Stimulated activated memory B cell treated with anti-CD40 and anti-IgM and Interleukin-4, amounts not matched to agents 10 μg/mL and 1 μg/mL and 100 μg/mL, for 72 hours (primary cell): ENCODE measurements around the gene RPA1.
"Not testable (repeated sequence)": the region's sequence is repeated elsewhere in the genome, so short reads cannot be mapped to it uniquely, and the experiment has no call there.

Source experiments
- ATAC-seq: fragments of 150-1000 bp; cut with Tn5 transposase; 2 replicates; pipeline ENCODE4 v1.10.0; 2021
- H3K27ac Mint-ChIP-seq: one replicate; pipeline ENCODE4 v1.8.0; 2022; ENCODE audit warnings: mild to moderate bottlenecking, mixed read lengths
- H3K27me3 Mint-ChIP-seq: one replicate; pipeline ENCODE4 v1.8.0; 2022; ENCODE audit warnings: mixed read lengths
- H3K36me3 Mint-ChIP-seq: one replicate; pipeline ENCODE4 v1.8.0; 2022; ENCODE audit warnings: mixed read lengths
- H3K4me1 Mint-ChIP-seq: one replicate; pipeline ENCODE4 v1.8.0; 2022; ENCODE audit warnings: mixed read lengths
- H3K4me3 Mint-ChIP-seq: one replicate; pipeline ENCODE4 v1.8.0; 2022; ENCODE audit warnings: mild to moderate bottlenecking, moderate library complexity, mixed read lengths
- H3K9me3 Mint-ChIP-seq: one replicate; pipeline ENCODE4 v1.8.0; 2022; ENCODE audit warnings: mixed read lengths

Gene RPA1

GRCh38 chr17:1829592-1830257 is at the start of gene RPA1, which contains the start of gene SMYD4:
RPA1 (plus strand) TSS chr17:1830005; CDS start chr17:1830094, 89 bp downstream.
SMYD4 (minus strand) TSS chr17:1829902; CDS start chr17:1827994, 1,908 bp downstream.
- peak within 1 kb of the TSS; percentile 88 for H3K4me3 Mint-ChIP-seq
- no peaks in the 10 kb centered on the region for H3K9me3 Mint-ChIP-seq
- peak; percentile 98 for ATAC-seq
- H3K4me1 Mint-ChIP-seq = peaks cover 54% of the 10 kb centered on the region
- H3K36me3 Mint-ChIP-seq = peaks cover 28% of the 10 kb centered on the region
- no peaks in the 10 kb centered on the region for H3K27me3 Mint-ChIP-seq
- peak within 1 kb of the TSS; percentile 78 for H3K27ac Mint-ChIP-seq

- Mint-ChIP-seq H3K9me3 (no peaks in the 10 kb centered on the region), H3K27me3 (no peaks in the 10 kb centered on the region), H3K36me3 (peaks cover 41% of the 10 kb centered on the region), H3K4me3 (no peak overlapping the region), H3K27ac (peak overlapping the region; percentile 94), H3K4me1 (peaks cover 26% of the 10 kb centered on the region)
- ATAC-seq = no peak
These were observed 47.6 kb upstream of the RPA1 start for GRCh38 chr17:1782171-1782567.

GRCh38 chr17:1783271-1783670 is 46.5 kb upstream of the RPA1 start:
- H3K36me3 Mint-ChIP-seq = peaks cover 37% of the 10 kb centered on the region
- peak overlapping the region; percentile 94 for H3K27ac Mint-ChIP-seq
- H3K4me3 Mint-ChIP-seq = peak overlapping the region; percentile 37
- no peaks in the 10 kb centered on the region for H3K9me3 Mint-ChIP-seq
- peak; percentile 75 for ATAC-seq
- no peaks in the 10 kb centered on the region for H3K27me3 Mint-ChIP-seq
- H3K4me1 Mint-ChIP-seq = peaks cover 26% of the 10 kb centered on the region

GRCh38 chr17:1783834-1784611 is 45.8 kb upstream of the RPA1 start:
- Mint-ChIP-seq H3K4me3 (peak overlapping the region; percentile 37), H3K27ac (peak overlapping the region; percentile 94), H3K36me3 (peaks cover 33% of the 10 kb centered on the region), H3K4me1 (peaks cover 26% of the 10 kb centered on the region), H3K27me3 (no peaks in the 10 kb centered on the region), H3K9me3 (no peaks in the 10 kb centered on the region)
- peak; percentile 91 for ATAC-seq

GRCh38 chr17:1785930-1786329 is 43.9 kb upstream of the RPA1 start:
- Mint-ChIP-seq H3K27me3 (no peaks in the 10 kb centered on the region), H3K4me1 (peaks cover 26% of the 10 kb centered on the region), H3K9me3 (no peaks in the 10 kb centered on the region), H3K4me3 (no peak overlapping the region), H3K27ac (peak overlapping the region; percentile 22), H3K36me3 (peaks cover 33% of the 10 kb centered on the region)
- ATAC-seq = no peak

GRCh38 chr17:1786708-1787107 is 43.1 kb upstream of the RPA1 start:
- peaks cover 33% of the 10 kb centered on the region for H3K36me3 Mint-ChIP-seq
- peaks cover 26% of the 10 kb centered on the region for H3K4me1 Mint-ChIP-seq
- H3K27ac Mint-ChIP-seq = no peak overlapping the region
- H3K4me3 Mint-ChIP-seq = no peak overlapping the region
- no peaks in the 10 kb centered on the region for H3K9me3 Mint-ChIP-seq
- no peak for ATAC-seq
- H3K27me3 Mint-ChIP-seq = no peaks in the 10 kb centered on the region

- H3K27me3 Mint-ChIP-seq = no peaks in the 10 kb centered on the region
- H3K4me3 Mint-ChIP-seq = no peak overlapping the region
- no peak overlapping the region for H3K27ac Mint-ChIP-seq
- no peaks in the 10 kb centered on the region for H3K9me3 Mint-ChIP-seq
- H3K4me1 Mint-ChIP-seq = peaks cover 20% of the 10 kb centered on the region
- no peak for ATAC-seq
- H3K36me3 Mint-ChIP-seq = peaks cover 26% of the 10 kb centered on the region
These were observed 42.4 kb upstream of the RPA1 start for GRCh38 chr17:1787301-1787902.

- no peaks in the 10 kb centered on the region for H3K9me3 Mint-ChIP-seq
- peaks cover 21% of the 10 kb centered on the region for H3K36me3 Mint-ChIP-seq
- no peaks in the 10 kb centered on the region for H3K4me1 Mint-ChIP-seq
- no peak overlapping the region for H3K27ac Mint-ChIP-seq
- no peaks in the 10 kb centered on the region for H3K27me3 Mint-ChIP-seq
- no peak overlapping the region for H3K4me3 Mint-ChIP-seq
- ATAC-seq = no peak
These were observed 39.9 kb upstream of the RPA1 start for GRCh38 chr17:1789936-1790335.

GRCh38 chr17:1792495-1793446 is 37.0 kb upstream of the RPA1 start:
- H3K4me1 Mint-ChIP-seq = peaks cover 9% of the 10 kb centered on the region
- no peaks in the 10 kb centered on the region for H3K27me3 Mint-ChIP-seq
- no peaks in the 10 kb centered on the region for H3K9me3 Mint-ChIP-seq
- no peak for ATAC-seq
- H3K36me3 Mint-ChIP-seq = peaks cover 16% of the 10 kb centered on the region
- H3K27ac Mint-ChIP-seq = no peak overlapping the region
- no peak overlapping the region for H3K4me3 Mint-ChIP-seq

- H3K4me3 Mint-ChIP-seq = no peak overlapping the region
- H3K4me1 Mint-ChIP-seq = peaks cover 9% of the 10 kb centered on the region
- no peaks in the 10 kb centered on the region for H3K27me3 Mint-ChIP-seq
- no peaks in the 10 kb centered on the region for H3K9me3 Mint-ChIP-seq
- peaks cover 16% of the 10 kb centered on the region for H3K36me3 Mint-ChIP-seq
- H3K27ac Mint-ChIP-seq = no peak overlapping the region
- no peak for ATAC-seq
These were observed 36.4 kb upstream of the RPA1 start for GRCh38 chr17:1793447-1793806.

GRCh38 chr17:1796800-1797199 is 33.0 kb upstream of the RPA1 start:
- ATAC-seq = no peak
- peaks cover 9% of the 10 kb centered on the region for H3K4me1 Mint-ChIP-seq
- H3K36me3 Mint-ChIP-seq = peaks cover 24% of the 10 kb centered on the region
- no peak overlapping the region for H3K4me3 Mint-ChIP-seq
- no peaks in the 10 kb centered on the region for H3K27me3 Mint-ChIP-seq
- H3K9me3 Mint-ChIP-seq = no peaks in the 10 kb centered on the region
- peak overlapping the region; percentile 12 for H3K27ac Mint-ChIP-seq

- peak overlapping the region; percentile 12 for H3K27ac Mint-ChIP-seq
- peaks cover 24% of the 10 kb centered on the region for H3K36me3 Mint-ChIP-seq
- no peaks in the 10 kb centered on the region for H3K9me3 Mint-ChIP-seq
- H3K4me3 Mint-ChIP-seq = no peak overlapping the region
- no peak for ATAC-seq
- H3K27me3 Mint-ChIP-seq = no peaks in the 10 kb centered on the region
- H3K4me1 Mint-ChIP-seq = peaks cover 9% of the 10 kb centered on the region
These were observed 32.5 kb upstream of the RPA1 start for GRCh38 chr17:1797323-1797722.

GRCh38 chr17:1797846-1798245 is 32.0 kb upstream of the RPA1 start:
- not testable (repeated sequence) for H3K4me3 Mint-ChIP-seq, H3K4me1 Mint-ChIP-seq, H3K27me3 Mint-ChIP-seq, H3K27ac Mint-ChIP-seq, ATAC-seq, H3K9me3 Mint-ChIP-seq
- H3K36me3 Mint-ChIP-seq = peaks cover 24% of the 10 kb centered on the region

- no peaks in the 10 kb centered on the region for H3K9me3 Mint-ChIP-seq
- H3K27me3 Mint-ChIP-seq = no peaks in the 10 kb centered on the region
- H3K4me3 Mint-ChIP-seq = no peak overlapping the region
- H3K27ac Mint-ChIP-seq = no peak overlapping the region
- peaks cover 9% of the 10 kb centered on the region for H3K4me1 Mint-ChIP-seq
- no peak for ATAC-seq
- H3K36me3 Mint-ChIP-seq = peaks cover 39% of the 10 kb centered on the region
These were observed 29.6 kb upstream of the RPA1 start for GRCh38 chr17:1800240-1800639.

GRCh38 chr17:1800712-1801111 is 29.1 kb upstream of the RPA1 start:
- peaks cover 38% of the 10 kb centered on the region for H3K36me3 Mint-ChIP-seq
- H3K9me3 Mint-ChIP-seq = no peaks in the 10 kb centered on the region
- ATAC-seq = no peak
- peaks cover 9% of the 10 kb centered on the region for H3K4me1 Mint-ChIP-seq
- no peaks in the 10 kb centered on the region for H3K27me3 Mint-ChIP-seq
- no peak overlapping the region for H3K4me3 Mint-ChIP-seq
- H3K27ac Mint-ChIP-seq = no peak overlapping the region
